ENCODE results near the gene MYO5A. TPM values are rescaled to one million over a fixed set of nuclear protein-coding genes. Genes with fewer than 3 reads are reported as not detected.

MYO5A gene
- polyA plus RNA-seq, 3 donors, result 7.9 to 8.9 (median 8.0) TPM

DNA sequence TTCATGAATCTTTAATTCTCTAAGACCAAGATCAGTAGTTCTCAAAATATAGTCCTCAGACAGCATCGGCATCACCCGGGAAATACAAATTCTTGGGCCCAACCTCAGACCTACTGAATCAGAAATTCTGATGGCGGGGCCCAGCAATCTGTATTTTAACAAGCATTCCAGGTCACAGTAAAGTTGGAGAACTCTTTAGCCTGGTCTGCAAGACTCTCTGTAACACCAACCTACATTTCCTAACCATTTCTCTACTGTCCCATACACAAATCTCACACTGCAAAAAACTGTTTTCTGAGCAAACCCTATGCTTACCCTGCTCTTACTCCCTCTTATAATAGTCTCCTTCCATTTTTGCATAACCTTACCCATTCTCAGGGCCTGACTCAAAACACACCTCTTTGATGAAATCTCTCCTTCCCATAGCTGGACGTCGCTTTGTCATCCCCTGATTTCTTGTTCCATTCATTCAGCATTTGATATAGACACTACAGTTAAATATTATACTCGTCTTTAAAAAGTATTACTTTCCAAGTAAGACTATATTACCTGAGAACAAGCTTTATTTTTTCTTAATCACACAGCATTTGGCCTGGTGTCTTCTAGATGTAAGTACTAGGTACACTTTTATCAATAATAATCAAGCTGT lies 149.8 kb downstream of the MYO5A start:
- no peak for DNase-seq (ENCODE audit: low read depth in 3 of 3, low spot score in 2 of 3)

DNA sequence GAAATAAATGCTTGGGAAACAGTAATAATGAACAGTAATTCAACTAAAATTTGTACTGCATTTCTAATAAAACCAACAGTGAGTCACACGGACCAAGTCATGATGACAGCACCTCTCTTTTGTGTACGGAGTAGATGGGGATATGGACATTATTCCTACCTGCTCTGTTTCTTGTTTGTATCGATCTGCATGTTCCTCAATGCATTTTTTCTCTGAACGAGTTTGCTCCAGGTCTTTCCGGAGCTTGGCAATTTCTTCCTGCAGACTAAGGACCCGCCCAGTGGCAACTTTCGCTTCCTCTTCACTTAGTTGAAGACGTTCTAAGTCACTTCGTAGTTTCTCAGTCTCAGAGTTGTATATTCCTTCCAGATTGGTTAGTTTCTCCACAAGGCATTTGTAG lies 158.7 kb downstream of the MYO5A start:
- no peak for DNase-seq (ENCODE audit: low read depth in 3 of 3, low spot score in 2 of 3)

DNA sequence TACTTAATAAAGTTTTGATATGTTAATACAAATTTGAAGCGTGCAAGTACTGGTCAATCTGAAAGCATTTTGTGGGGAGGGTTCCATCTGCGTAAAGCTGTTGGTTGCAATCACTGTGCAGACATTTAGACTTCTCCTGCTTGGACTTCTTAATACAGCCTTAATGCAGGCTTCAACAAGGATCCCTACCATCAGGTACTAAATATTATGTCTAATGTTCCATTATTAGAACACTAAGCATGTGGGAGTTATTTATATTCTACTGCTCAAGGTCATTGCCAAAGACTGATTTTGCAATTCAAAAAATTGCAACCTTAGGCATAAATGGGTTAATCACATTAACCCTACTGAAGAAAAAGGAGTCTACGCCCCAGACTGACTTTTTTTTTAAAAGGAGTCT lies 159.2 kb downstream of the MYO5A start:
- DNase-seq (ENCODE audit: low read depth in 3 of 3, low spot score in 2 of 3), result no peak

DNA sequence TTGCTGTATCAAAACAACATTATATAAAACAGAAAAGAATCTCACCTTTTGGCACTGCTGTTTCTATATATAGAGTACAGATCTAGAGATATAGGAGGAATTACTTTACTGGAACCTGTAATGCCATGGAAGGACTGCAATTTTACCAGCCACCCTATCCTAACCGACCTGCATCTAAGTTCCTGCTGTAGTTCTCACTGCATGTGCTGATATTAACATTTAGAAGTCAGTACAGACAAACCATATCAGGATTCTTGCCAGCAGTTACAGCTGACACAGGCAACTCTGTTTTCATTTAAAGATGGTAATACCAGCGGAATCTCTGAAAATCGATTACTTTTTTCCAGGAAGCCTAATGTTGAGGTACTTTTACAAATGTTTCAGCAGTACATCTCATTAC lies 159.7 kb downstream of the MYO5A start:
- DNase-seq (ENCODE audit: low read depth in 3 of 3, low spot score in 2 of 3), result no peak

DNA sequence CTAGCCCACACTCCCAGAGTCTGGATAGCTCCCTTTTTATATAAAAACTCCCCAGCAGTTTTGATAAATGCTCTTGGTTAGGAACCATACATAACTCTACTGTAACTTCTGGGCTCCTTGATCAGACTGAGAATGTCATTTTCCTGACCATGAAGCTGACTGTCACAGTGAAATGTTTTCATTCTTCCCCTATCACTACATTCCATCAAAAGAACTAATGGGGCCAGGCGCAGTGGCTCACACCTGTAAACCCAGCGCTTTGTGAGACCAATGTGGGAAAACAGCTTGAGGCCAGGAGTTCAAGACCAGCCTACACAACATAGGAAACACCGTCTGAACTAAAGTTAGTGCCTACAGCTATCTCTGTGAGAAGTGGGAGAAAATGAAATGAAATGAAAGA lies 160.3 kb downstream of the MYO5A start:
- DNase-seq (ENCODE audit: low read depth in 3 of 3, low spot score in 2 of 3), result no peak

DNA sequence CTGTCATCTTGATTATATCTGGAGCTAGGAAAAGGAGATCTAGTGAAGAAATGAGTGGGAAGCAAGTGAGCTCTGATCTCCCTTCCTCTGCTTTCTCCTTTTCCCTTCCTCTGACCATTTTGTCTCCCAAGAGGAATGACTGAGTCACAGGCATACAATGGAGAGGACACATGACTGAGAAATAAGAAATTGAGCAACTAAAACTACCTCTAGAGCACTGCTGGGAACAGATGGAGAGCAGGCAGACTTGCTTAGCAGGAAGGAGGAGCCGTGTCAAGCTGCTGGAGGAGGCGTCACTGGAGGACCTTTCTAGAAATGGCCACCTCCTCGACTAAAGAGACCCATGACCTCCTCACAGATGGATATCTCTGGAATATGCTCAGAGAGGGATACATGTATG lies 166.2 kb downstream of the MYO5A start:
- DNase-seq (ENCODE audit: low read depth in 3 of 3, low spot score in 2 of 3), result no peak

DNA sequence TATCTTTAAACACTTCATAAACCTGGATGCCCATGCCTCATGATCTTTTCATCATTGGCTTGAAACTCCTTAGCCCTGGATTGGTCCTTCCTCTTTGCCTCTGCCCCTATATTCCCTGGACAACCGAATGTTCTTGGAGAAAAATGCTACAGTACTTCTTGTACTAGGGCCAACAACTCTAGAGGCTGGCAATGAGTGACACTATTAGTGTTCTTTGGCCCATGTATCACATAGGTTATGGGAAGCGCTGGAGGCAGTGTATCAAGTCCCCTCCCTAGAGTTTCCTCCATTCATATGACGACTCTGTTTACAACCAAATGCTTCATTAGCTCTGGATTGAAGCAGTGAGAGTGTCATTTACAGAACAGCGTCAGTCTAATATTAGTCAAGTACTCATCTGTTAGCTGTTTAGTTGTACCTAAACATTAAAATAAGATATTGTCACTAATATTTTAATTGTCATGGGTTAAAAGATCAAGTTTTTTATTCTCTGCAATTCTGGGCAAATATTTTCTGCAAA lies 166.6 kb downstream of the MYO5A start:
- DNase-seq (ENCODE audit: low read depth in 3 of 3, low spot score in 2 of 3), result no peak

DNA sequence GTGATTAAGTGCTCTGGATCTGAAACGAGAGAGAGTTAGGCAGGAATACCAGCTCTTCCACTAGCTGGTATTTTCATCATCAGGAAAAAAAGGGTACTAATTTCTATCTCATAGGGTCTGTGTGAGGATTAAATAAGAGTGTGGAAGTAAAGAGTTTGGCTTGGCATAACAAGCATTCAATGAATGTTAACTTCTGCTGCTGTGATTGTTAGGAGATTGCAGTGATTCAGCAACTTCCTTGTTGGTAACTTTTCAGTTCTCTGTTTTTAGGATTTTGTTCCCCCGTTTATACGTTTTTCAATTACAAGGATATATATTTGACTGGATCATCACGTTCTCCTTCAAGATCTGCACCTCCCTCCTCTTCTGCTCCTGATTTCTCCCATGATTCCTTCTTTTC lies 167.2 kb downstream of the MYO5A start:
- no peak for DNase-seq (ENCODE audit: low read depth in 3 of 3, low spot score in 2 of 3)

DNA sequence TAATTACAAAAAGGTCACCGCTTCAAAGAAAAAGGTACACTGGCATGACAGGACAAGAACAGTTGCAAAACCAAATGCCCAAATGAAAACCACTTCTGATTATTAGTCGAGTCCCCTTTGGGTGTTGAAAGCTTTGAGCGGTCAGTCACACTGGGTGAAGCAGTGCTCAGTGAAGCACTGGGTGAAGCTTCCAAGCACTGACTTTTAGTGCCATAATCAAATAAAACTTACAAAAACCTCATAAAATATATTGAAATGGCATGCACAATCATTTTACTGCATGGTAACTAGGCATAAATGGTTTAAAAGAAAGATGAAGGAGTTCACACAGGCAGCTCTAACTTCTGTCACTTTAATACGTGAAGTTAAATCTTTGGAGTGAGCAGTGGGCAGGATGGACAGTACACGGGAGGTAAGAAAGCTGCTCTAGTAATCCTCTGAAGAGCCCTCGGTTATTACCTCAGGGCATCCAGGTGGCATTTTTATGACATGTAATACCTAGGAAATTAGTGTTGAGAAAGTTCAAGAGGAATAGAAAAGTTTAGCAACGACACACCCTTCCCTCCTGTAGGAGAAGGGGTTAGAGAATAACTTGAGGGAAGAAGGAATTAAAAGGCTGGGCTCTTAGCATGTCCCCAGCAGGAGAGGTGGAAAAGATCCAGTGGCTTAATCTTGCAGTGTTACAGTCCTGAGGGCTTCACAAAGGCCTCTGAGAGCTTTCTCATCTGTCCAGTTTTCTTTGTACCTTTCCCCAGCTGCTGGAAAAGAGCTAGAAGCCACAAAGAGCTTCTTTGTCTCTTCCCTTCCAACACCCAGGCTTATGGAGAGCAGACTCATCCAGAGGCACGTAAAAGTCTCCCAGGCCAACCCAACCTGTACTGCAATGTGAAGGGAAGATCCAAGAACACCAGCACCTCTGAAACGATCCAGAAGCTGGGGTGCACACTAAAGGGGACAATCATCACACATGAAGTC lies 168.2 kb downstream of the MYO5A start:
- no peak for DNase-seq (ENCODE audit: low read depth in 3 of 3, low spot score in 2 of 3)

DNA sequence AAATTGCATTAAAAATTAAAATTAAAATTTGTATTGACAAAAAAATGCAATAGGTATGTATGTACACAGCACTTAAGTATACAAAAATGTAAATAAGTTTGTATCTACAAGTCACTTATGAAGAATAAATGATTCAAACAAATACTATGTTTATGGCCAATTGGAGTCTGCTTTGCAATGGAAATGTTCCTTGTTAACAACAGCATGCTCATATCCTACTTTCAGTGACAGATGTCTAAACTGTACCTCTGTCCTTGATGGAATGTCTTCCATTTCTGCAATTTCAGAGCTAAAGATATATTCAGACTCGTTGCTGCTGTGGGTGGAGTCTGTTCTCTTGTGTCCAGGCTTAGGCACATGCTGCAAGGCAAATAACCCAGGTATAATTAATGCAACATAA lies 169.0 kb downstream of the MYO5A start:
- no peak for DNase-seq (ENCODE audit: low read depth in 3 of 3, low spot score in 2 of 3)

DNA sequence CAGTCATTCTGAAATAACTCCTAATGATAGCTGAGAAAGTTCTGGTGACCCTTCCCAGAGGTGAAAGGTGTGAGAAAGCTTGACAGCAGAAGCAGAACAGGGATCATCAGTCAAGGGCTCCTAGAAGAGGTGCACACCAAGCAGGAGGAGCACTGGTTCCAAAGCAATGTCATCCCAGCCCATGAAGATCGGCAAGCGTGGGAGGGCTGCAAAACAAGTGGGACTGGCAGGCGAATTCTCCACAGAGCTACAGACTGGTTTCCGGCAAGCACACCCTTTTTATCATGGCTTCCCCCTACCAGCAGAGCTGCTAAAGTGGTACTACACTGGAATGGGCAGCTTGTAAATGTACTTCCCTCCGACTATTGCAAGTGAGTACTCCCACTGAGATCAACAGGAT lies 170.7 kb downstream of the MYO5A start:
- no peak for DNase-seq (ENCODE audit: low read depth in 3 of 3, low spot score in 2 of 3)

DNA sequence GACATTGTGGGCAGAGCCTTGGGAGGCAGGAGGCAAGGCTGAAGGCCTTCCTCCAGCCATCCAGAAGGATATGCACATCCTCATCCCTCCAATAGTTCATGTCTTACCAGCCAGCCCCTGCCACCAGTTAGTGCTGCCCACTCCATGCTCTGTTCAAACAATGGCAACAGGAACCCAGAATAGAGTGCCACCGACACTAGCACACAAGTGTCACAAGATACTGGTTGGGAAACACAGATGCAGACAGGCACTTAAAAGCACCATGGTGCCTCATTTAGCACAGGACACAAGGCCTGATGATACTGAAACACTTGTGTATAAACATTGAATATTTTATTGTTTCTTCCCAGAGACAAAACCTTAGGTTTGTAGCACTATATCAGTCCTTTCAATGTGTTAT lies 176.6 kb downstream of the MYO5A start:
- no peak for DNase-seq (ENCODE audit: low read depth in 3 of 3, low spot score in 2 of 3)

DNA sequence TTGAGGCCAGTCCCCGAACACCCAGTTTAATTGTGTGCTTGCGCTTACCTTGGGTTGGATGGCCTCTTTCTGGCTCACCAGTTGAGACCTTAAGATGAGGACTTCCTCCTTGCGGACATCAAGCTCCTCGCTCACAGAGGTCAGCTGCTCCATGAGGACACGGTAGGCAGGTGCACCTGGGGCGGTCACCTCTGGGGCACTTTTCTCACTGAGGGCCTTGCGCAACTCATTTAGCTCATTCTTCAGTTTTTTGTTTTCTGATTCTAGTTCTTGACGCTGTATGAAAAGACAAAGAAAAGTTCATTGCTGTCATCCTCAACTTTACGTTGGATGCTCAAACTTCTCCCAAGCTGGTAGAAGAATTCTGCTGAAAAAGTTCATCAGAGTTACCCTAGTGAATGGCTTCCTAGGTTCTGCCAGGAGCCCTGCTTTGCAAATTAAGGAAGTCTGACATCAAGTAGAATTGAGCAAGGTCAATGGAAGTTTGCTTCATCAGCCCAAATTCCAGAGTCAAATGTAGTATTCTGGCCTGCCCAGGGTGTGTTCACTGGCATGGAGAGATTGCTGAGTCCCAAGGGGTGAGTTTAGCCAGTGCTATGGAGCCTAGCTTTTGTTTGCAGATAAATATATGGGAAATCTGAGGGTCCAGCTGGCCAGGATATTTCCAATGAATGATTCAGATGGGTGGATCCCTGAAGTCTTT lies 177.3 kb downstream of the MYO5A start:
- no peak for DNase-seq (ENCODE audit: low read depth in 3 of 3, low spot score in 2 of 3)

DNA sequence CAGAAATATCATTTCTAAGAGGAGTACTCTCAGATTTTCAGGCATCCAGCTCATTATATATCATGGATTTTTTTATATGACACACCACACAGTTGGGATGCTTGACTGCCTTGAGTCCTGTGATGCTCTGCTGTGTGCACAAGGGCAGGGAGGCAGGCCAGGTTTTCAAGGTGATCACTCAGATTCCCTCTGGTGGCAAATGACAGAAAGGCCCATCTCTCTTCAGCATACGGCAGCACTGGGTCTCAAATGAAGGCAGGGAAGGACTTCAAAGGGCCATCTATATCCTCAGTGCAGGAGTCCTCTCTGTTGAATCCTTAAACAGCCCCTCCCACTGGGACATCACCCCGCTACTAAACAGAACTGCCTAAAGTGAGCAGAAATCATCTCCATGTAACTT lies 178.3 kb downstream of the MYO5A start:
- DNase-seq (ENCODE audit: low read depth in 3 of 3, low spot score in 2 of 3), result no peak

DNA sequence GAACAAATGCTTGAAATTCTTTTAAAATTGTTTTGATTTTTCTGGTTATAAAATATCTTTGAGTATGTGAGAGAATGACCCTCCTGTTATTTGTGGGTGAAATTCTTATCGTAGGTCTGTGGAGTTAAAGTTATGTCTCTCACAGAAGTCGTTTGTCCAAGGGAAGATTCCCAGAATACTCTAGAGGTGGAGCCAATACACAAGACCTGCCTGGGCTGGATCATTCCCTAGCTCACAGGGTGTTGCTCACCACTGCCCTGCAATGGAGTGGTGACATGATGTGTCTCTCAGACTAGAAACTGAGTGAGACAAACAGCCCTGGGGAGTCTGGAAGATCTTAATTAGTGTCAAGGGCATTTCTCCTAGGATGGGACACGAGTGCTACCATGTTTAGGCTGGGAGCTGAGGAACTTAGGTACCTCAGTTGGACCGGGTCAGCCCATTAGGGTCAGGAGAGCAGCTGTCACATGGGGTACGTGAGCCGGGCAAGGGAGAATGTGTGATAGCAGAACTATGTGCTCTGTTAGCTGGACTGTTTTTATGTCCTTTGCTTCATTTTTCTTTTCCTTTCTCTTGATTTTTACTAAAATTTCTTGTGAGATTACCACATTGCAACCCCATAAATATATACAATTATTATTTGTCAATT lies 179.5 kb downstream of the MYO5A start:
- no peak for DNase-seq (ENCODE audit: low read depth in 3 of 3, low spot score in 2 of 3)

DNA sequence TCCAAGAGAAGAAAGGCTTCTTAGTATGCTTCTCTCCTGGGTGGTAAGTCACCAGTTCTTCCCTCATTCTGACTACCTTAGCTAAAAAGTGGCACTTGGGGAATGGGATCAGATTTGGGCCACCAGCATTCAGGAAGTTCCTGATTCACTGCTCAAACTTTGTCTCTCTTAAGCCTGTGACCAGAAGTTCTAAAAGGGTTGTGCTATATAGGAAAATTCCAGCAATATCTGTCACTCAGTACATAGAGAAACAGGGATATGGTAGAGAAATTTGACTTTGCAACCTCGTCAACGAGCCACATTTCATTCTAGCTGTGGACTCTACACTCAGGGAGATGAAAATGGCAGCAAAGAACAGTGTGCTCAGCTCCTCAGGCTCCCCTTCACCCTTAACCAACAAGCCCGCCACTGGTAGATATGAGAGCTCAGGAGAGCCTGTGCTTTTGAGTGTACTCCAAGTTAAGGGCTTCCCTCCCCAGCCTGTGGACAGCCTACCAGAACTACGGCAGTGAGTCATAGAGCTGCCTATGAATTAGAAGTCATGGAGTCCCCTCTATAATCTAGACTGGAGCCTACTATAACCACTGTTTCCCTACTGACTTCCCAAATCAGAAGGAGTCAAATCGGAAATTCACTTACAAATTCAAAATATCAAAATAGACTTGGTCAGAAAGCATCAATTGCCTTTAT lies 180.5 kb downstream of the MYO5A start:
- DNase-seq (ENCODE audit: low read depth in 3 of 3, low spot score in 2 of 3), result no peak

DNA sequence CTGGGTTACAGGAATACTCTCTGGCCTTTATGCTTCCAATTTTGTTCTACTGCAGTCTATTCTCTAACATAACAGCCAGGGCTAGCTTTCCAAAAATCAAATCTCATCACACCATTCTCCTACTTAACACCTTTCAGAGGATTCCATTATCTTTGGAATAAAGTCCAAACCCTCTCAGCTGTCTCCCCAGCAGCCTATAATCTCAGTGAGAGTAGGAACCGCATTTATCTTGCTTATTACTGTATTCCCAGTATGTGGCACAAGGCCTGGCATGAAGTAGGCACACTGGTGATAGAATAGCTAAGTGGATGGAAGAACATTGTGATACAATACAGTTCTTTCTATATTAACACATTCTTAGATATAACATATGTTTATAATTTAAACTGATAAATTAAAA lies 184.1 kb downstream of the MYO5A start:
- DNase-seq (ENCODE audit: low read depth in 3 of 3, low spot score in 2 of 3), result no peak

DNA sequence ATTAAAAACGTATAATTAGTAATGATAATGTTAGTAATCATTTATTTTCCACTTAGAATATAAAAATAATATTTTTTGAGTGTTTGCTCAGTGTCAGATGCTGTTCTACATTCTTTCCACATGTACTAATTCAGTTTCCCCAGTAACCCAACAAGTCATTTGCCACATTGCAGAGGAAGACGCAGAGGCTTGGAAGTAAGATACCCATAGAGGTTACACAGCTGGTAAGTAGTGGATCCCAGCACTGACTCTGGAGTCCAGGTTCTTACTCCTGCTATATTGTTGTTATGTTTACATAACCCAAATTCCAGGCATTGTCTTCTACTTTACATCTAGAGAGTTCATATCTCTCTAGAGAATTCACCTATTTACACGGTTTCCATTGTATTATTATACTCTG lies 184.8 kb downstream of the MYO5A start:
- no peak for DNase-seq (ENCODE audit: low read depth in 3 of 3, low spot score in 2 of 3)

DNA sequence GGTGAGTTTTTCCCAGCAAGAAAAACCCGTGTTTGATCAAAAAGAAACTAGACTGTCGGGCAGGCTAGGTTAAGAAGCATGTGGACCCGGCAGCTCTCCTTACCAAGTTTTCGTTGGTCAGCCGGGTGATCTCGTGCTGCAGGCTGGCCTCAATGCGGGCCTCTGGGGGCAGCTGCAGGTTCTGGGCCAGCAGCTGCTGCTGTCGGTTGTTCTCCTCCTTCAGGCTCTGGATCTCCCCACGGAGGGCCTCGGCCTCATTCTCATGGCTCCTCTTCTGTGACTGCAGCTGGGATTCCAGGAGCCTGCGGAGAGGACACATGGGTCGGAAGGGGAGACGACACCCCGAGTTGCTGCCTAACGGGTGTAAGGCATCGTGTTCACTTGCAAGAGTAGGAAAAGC lies 188.6 kb downstream of the MYO5A start:
- DNase-seq (ENCODE audit: low read depth in 3 of 3, low spot score in 2 of 3), result no peak

DNA sequence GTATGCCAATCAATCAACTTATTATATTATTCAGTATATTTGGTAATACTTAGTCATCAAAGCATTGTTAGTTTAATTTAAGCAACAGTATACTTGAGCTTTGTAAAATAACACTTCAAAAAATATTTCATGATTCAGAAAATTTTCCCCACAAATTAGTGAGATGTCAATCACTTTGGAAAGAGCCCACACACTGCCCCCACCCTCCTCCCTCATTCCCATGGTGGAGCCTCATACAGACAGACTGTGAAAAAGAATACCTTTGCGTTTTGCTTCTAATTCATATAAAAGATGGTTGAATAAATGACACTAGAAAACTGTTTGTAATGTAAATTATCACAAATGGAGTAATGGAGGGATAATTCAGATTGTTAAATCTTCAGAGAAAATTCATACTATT lies 189.8 kb downstream of the MYO5A start:
- DNase-seq (ENCODE audit: low read depth in 3 of 3, low spot score in 2 of 3), result no peak

Data from right renal cortex interstitium (tissue), 3 donors.